Measurements from ENCODE around the gene SPINDOC. TPM values are rescaled to one million over a fixed set of nuclear protein-coding genes. Genes with fewer than 3 reads are reported as not detected.

The SPINDOC gene
- total and polyA plus RNA-seq, 9 of the 15 experiments (the other 6 are each of a cell fraction or from before 2014, with no cell fraction given), result 0.70 to 36.3 (median 19.6) TPM

DNA sequence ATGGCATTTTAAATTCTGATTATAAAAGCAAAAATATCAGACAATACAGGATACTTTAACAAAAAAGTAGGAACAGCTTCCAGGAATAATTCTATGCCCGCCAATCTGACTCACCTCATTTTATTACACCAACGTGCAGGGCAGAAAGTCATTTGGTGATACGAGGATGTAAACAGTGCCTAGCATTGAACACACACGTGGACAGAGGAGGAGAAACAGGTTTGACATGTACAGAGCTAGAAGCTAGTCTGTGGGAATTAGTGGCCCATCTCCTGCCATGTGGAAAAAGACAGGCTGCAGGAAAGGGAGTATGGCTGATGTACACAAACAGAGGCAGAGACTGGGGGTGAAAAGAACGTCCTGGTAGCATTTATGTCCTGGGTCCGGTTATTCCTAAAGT is 9.0 kb upstream of the SPINDOC start:
- H3K4me2 ChIP-seq (ENCODE audit: insufficient read depth, low read length), result no peak overlapping the region
- TF ChIP-seq SP1 (CRISPR knock-in tag; IDR thresholded peaks at IDR 0.05), result no peak
- no peak for TF ChIP-seq ZNF274 (IDR thresholded peaks at IDR 0.05; ENCODE audit: borderline replicate concordance, low read depth, low read length)
- TF ChIP-seq DACH1 (IDR thresholded peaks at IDR 0.05; ENCODE audit: partially characterized antibody), result no peak
- TF ChIP-seq ZBTB40 (IDR thresholded peaks at IDR 0.05), result no peak
- TF ChIP-seq ZBTB40 (CRISPR knock-in tag; IDR thresholded peaks at IDR 0.05), result no peak
- no peak for TF ChIP-seq ZFP1 (CRISPR knock-in tag; IDR thresholded peaks at IDR 0.05)
- TF ChIP-seq SREBF1 (IDR thresholded peaks at IDR 0.05; ENCODE audit: borderline replicate concordance, low read depth, low read length), result no peak
- TF ChIP-seq RNF2 (IDR thresholded peaks at IDR 0.05), result no peak
- TF ChIP-seq ASH1L (IDR thresholded peaks at IDR 0.05; ENCODE audit: borderline replicate concordance, low read depth, partially characterized antibody), result no peak
- no peak for TF ChIP-seq SAP30 (IDR thresholded peaks at IDR 0.05; ENCODE audit: borderline replicate concordance, insufficient read depth, low read depth, low read length, poor library complexity, severe bottlenecking)
- CTCF ChIA-PET (ENCODE audit: low intra/inter-chr PET ratio), result no interaction called here
- no peaks in the 10 kb centered on the region for H4K20me1 ChIP-seq (replicated peaks; ENCODE audit: control insufficient read depth, insufficient read depth, low read length)
- no peaks in the 10 kb centered on the region for H3K36me3 ChIP-seq (ENCODE audit: control insufficient read depth, insufficient read depth, low read length)
- H3K9ac ChIP-seq (ENCODE audit: insufficient read depth in 1 of 2, low read depth in 2 of 2, low read length in 2 of 2), result no peak overlapping the region
- H3K27me3 ChIP-seq (ENCODE audit: control insufficient read depth in 2 of 2, insufficient read depth in 2 of 2, low read length in 2 of 2), result no peaks in the 10 kb centered on the region
- H3K9me1 ChIP-seq (ENCODE audit: control insufficient read depth, insufficient read depth, low read length), result no peaks in the 10 kb centered on the region
- ATAC-seq (no peak), DNase-seq (ENCODE audit: extremely low read depth in 1 of 4, low spot score in 3 of 4) (no peak), FAIRE-seq (no peak)
- no peaks in the 10 kb centered on the region for H3K9me3 ChIP-seq (replicated peaks; ENCODE audit: control insufficient read depth, insufficient read depth, low read depth, low read length)
- no peak overlapping the region for H3K27ac ChIP-seq (ENCODE audit: extremely low read depth, low read depth, low read length)
- intact Hi-C loops (cut with micrococcal nuclease) (no loop called here), in situ Hi-C loops (cut with MboI) (no loop called here)
- 55% methylated on average over 6 of the region's 6 CpGs for WGBS (ENCODE audit: insufficient coverage, low coverage, missing lambda C conversion rate)
- no TSS peak for BruUV-seq (replicated peaks)
- POLR2A ChIA-PET, result interaction anchor here (2.1 kb wide), 1 partner anchor 13 kb away, joined by 7 read pairs; no protein-coding TSS in a partner anchor
- peaks cover 9 to 10% of the 10 kb centered on the region in 2 experiments for H3K4me1 ChIP-seq (replicated peaks in 1 of 2; ENCODE audit: control insufficient read depth in 2 of 2, insufficient read depth in 2 of 2, low read length in 2 of 2)
- no peak overlapping the region for H3K4me3 ChIP-seq
- H3K79me2 ChIP-seq (ENCODE audit: control insufficient read depth, insufficient read depth, low read length), result no peaks in the 10 kb centered on the region
- H2AFZ ChIP-seq (ENCODE audit: low read depth, low read length), result no peak overlapping the region

All from K562 (cell line).